Left cardiac atrium (tissue), 4 donors: ENCODE measurements around the gene ABCA13. TPM values are rescaled to one million over a fixed set of nuclear protein-coding genes. Genes with fewer than 3 reads are reported as not detected.

Experiments used
- ATAC-seq, 2 donors: fragments of 200-7000 bp; cut with Tn5 transposase; one replicate each; pipeline ENCODE4 v1.9.1; 2020; ENCODE audit warnings: mild to moderate bottlenecking in 2 of 2, moderate library complexity in 2 of 2
- DNase-seq: peaks from one replicate; pipeline ENCODE4 v3.0.0-alpha.2; 2020
- intact Hi-C, 2 donors: fragments of 100-400 bp; cut with DNase I; formaldehyde crosslinking; loops; one replicate each; pipeline versions ENCODE4 v1.14.1 to v1.15.1; 2022 to 2023
- total RNA-seq, 2 donors: library from RNA; stranded (reverse); fragmentation: NEBNext Ultra II Directional; extraction: Animal tissue kit (Norgen Biotek cat#: 25700); gene quantifications; one replicate each; pipeline ENCODE4 v1.2.1, GENCODE V29; 2021
- donor health status: DM: no; HTN: yes; CAD: no.
- donor health status: DM: no; HTN: yes; CAD: no; lungs with severe emphysema.
- donor health status: DM: yes; HTN: yes; CAD: no.
- donor health status: Dilated cardiomyopathy.

ABCA13 gene
- total RNA-seq, 2 donors from 2014 or later = 0.05 TPM; not detected in 1

DNA sequence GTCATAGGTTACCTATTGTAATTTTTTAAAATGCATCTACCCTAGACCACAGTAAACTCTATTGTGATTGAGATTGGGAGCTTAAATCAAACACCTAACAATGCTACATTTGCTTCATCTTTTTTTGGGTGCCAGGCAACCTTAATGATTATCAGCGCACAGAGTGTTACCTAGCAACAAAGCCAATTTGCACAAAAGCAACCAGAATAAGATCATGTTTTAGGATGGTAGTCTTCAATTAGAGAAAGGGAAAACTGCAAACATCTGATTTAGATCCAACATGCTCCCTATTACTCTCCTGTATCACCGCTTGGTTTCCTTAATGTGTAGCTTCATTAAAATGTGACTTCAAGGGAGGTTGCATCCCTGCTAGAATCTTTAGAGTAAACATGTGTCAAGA is 226.9 kb downstream of the ABCA13 start:
- DNase-seq = no peak
- ATAC-seq = no peak
- intact Hi-C loops = no loop called here

DNA sequence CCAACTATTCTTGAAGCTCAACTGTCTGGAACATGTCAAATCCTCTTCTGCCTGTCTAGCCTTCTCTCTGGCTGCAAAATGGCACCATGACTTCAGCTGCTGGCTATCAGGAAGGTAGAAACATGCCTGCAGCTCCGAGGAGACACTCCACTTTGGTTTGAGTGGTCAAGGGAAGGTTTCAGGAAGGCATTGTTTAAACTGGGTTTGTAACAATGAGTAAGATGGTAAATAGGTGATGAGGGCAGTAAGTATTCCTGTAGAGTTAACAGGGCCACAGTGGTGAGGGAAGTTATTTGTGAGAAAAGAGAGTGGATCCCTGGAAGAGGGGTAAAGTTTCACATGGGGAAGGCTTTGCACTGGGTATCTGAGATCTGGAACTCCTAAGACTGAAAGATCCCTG is 231.5 kb downstream of the ABCA13 start:
- no peak for ATAC-seq
- intact Hi-C loops = no loop called here
- no peak for DNase-seq

DNA sequence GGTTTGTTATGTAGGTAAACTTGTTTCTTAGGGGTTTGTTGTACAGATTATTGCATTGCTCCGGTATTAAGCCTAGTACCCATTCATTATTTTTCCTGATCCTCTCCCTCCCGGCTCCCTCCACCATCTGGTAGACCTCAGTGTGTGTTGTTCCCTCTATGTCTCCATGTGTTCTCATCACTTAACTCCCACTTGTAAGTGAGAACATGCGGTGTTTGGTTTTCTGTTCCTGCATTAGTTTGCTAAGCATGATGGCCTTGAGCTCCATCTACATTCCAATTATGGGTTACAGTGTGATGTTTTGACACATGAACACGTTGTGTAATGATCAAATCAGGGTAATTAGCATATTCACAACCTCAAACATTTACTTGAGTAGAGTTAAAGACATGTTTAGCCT is 237.5 kb downstream of the ABCA13 start:
- no peak for ATAC-seq
- intact Hi-C loops = no loop called here
- DNase-seq = no peak

DNA sequence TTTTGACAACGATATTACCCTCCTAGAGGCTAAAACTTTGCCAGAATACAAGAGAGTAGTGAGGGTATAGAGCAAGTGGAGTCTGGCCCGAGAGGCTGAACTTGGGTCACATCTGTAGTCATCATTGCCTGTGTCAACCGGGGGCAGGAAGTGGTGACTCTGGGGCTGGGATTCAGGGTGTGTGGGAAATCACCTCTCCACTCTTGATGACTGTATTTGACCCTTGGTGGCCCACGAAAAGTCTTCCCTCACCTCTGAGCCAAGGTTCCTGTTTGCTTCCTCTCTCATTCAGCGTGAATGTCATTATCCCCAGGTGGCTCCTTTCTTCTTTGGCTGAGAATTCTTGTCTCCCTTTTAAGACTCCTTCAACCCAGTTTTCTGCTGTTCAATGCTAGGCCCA is 240.4 kb downstream of the ABCA13 start:
- no peak for ATAC-seq

DNA sequence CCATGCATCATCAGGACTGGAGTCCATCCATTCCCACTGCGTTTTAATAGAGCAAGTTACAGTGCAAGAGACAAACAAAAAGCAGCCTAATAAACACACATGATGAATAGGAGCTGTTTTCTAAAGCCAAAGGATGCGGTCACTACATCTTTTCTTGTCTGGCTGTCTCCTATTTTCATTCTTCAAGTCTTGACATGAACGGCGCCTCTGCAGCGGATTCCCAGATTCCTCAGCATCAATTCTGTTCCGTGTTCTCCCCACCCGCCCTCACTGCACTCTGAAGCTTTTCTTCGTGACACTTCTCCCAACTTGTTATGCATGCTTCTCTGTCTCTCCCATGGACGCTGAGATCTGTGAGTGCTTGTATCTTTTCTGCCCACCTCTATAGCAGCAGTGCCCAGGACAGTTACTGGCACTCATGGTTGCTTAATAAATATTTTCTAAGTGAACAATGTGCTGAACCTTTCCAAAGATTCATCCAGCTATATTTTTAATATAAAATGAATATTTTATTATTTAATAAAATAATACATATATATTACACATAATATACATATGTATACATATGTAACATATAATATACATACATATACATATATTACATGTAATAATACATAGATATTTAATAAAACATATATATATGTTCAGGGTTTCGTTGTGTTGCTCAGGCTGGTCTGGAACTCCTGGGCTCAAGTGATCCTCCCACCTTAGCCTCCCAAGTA is 242.9 kb downstream of the ABCA13 start:
- no peak for ATAC-seq
- no peak for DNase-seq
- intact Hi-C loops = no loop called here

More for the DNA sequence above, 240.4 kb downstream of the ABCA13 start:
- DNase-seq = no peak
- intact Hi-C loops = no loop called here

DNA sequence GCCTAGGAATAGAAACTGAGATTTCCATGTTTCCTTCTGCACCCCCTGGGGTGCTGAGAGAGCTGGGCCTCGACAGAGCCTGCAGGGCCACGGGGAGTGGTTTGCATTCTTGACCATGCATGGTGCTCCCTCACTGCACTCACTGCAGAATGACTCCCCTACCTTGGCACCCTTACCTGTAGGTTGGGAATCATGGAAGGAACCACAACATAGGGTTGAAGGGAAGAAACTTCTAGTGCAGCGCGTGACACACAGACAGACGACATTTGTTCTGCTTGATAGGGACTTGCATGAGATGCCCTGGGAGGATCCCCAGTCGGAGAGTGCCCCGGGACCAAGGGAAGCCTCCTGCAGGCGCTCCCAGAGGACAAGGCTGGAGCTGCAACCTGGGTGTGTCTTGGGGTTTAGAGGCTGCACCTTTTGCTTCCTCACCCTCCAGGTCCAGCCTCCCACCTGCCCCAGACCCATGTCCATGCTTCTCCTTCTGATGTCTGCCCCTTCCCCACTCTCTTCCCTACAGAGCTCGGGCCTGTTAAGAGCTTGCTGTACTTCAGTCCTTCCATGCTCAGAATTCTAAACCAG is 245.2 kb downstream of the ABCA13 start:
- intact Hi-C loops = no loop called here
- DNase-seq (no peak), ATAC-seq (no peak)

DNA sequence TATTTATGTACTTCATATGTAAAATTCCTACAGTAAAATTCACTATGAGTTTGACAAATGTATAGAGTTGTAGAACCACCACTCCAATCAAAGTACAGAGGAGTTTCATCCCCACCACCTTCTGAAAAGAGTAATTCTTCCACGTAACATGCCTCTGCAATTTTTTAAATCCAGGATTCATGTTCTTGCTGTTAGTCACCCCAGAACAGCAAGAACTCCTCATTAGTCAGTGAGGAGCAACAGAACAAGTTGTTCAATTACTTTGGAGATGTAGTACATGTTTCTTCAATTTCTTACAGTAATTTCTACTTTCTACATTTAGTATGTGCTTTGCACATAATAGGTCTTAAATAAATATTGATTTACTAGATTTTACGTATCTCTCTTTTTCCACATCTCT is 248.1 kb downstream of the ABCA13 start:
- DNase-seq (no peak), ATAC-seq (no peak)
- intact Hi-C loops = no loop called here

DNA sequence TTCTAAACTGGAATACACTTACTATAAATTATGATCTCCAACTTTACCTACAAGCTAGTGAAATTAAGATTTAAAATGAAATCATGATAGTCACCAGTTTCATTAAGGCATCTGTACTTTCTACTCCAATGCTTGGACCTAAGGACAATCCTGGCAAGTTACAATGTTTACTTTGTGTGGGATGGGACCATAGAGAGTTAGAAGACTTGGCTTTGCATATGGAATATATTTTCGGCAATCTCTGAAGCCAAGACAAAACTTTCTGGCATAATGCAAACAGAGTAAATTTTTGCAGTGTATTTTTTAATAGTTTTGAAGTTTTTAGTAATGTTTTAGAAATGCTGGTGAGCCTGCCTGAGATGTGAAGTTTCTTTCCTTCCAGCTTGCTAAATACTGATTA is 248.9 kb downstream of the ABCA13 start:
- intact Hi-C loops = loop anchor here (5.0 to 10.0 kb wide), 2 partner anchors 455 to 457 kb away; no protein-coding TSS in a partner anchor
- ATAC-seq (no peak), DNase-seq (no peak)

DNA sequence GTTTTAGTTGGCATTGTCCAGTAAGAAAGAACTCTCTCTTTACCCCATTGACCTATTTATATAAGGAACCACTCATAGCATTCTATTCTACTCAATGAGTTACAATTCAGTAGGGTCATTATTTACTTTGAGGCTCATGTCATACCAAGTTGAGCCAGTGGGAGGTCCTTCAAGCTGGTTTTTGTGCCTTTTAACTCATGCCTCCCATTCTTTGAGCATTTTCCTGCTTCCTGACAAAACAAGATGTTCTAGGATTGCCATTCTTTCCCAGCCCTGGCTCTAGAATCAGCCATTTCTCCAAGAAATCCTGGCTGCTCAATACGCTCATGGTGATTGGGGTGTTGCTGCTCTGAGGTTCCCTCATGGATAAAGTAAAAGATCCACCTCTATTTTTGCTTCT is 250.1 kb downstream of the ABCA13 start:
- intact Hi-C loops = loop anchor here (5.0 to 10.0 kb wide), 2 partner anchors 453 to 456 kb away; no protein-coding TSS in a partner anchor
- ATAC-seq = no peak
- no peak for DNase-seq

DNA sequence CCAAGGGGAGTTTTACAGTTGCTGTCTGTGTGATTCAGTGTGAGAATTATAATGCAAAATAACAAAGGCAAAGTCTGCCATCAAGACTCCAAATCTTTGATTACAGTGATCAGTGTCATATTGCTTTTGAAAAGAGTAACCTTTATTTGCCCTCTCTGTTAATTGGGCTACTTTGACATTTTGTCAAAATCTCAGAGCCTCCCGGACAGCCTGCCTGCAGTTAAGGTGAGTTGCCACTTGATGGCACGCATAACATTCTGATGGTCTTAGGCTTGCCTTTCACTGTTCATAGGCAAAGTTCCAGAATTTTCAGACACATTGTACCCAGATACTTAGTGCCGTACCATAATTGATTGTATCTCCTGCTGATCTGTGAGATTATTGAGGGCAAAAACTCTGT is 253.5 kb downstream of the ABCA13 start:
- DNase-seq (no peak), ATAC-seq (no peak)
- intact Hi-C loops = loop anchor here (5.0 to 10.0 kb wide), 2 partner anchors 450 to 453 kb away; no protein-coding TSS in a partner anchor

DNA sequence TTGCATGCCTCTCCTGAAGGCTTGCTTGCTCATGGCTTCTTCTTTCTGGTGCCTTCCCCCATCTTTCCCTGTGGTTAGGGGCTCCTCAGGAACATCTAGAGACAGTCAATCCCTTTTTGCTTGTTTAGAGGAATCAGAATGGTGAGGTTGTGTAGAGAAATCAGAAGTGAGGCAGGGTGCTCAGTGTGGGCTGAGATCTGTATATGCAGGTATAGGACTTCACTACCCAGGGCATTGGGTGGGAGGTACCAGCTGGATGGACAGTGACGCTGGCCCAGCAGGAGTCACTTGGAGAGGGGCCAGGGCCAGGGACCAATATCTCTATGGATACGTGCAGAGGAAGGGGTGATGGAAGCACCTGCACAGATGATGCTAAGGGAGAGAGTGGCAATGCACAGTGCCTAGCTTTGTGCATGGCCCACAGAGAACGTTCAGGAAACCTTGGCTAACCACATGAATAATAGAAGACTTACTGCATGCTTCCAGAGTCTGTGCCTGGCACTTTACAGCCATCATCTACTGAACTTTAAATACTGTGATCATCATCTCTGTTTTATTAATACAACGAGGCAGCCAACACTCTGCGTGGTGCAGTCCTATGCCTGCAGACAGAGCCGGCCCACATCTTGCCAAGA is 255.2 kb downstream of the ABCA13 start:
- no peak for DNase-seq
- ATAC-seq = no peak
- intact Hi-C loops = loop anchor here in 1 of 2 donors (10.0 kb wide), 1 partner anchor 448 kb away; no protein-coding TSS in a partner anchor

DNA sequence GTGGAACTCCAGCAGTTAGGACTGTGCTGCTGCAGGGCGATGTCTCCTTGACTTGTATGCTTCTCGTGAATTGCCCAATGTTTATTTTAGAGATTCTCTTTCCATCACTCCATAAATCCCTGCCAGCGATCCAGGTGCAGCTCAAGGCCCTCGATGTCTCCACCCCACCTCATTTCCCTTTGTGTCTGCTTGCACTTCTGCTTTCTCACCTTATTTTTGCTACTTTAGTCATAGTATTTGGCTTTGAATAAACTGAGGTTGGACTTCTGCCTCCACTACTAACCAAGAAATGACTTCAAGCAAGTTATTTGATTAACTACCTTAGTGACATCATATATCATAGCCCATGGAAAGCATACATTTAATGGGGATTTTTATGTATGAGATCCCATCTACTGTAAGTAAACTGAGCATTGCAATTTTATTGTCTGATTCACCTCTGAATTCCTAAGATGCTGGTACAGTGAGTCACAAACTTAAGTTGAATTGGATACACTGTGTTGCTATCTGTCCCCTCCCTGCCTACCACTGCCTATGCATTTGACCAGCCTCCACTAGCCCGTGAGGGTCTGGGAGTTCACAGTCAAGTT is 255.8 kb downstream of the ABCA13 start:
- no peak for ATAC-seq
- intact Hi-C loops = loop anchor here in 1 of 2 donors (10.0 kb wide), 1 partner anchor 448 kb away; no protein-coding TSS in a partner anchor
- no peak for DNase-seq

DNA sequence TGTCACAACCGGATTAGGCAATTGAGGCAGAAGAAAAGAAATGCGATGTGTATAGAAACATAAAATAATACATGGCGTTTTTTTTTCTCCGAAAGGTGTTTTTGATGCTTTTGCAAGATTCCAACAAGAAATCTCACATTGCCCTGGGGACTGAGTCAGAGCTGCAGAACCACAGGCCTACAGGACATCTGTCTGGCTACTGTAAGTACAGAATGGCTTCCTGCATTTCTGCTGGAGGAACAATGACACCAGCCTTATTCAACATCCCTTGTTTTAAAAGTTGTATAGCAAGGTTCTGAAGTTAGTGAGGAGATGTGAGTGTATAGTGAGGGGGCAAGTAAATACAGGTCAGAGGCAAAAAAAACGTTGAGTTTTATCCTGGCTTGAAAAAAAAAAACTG is 256.4 kb downstream of the ABCA13 start:
- intact Hi-C loops = loop anchor here in 1 of 2 donors (10.0 kb wide), 1 partner anchor 447 kb away; no protein-coding TSS in a partner anchor
- ATAC-seq (no peak), DNase-seq (no peak)

DNA sequence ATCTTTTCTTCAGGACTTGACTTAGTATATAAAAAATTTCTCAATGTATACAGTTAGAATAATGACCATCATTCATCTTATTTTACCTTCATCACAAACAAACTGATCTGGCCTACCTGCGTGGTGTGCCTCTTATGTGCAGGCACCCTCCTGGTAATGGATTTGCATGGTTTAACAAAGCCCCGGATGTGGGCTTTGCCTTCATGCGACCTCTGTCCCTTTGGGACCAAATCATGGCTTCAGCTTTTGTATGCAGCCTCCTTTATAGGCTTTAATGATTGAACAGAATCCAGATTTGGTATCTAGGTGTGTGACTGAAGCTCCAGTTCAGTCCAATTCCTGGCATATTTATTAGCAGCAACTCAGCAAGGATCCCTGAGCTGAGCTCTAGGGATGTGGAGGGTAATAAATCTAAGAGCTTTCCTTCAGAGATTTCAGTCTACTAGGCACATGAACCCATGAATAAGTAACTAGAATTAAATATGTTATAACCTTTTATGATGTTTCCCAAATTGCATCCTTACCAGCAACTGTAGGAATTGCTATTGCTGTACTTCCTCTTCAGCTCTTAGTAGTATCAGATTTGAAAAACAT is 256.9 kb downstream of the ABCA13 start:
- DNase-seq (no peak), ATAC-seq (no peak)
- intact Hi-C loops = loop anchor here in 1 of 2 donors (10.0 kb wide), 1 partner anchor 447 kb away; no protein-coding TSS in a partner anchor

DNA sequence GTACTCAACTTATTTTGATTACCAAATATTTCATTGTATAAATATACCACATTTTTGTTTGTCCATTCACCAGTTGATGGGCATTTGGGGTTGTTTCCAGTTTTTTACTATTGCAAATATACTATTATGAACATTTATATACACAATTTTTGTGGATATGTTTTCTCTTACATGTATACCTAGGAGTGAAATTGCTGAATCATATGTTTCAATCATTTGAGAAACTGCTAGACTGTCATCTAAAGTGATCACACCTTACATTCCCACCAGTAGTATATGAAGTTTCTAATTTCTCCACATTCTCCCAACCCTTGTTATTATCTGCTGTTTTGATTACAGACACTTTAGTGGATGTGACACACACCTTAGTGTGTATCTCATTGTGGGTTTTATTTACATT is 257.9 kb downstream of the ABCA13 start:
- no peak for DNase-seq
- no peak for ATAC-seq
- intact Hi-C loops = loop anchor here in 1 of 2 donors (10.0 kb wide), 1 partner anchor 446 kb away; no protein-coding TSS in a partner anchor

DNA sequence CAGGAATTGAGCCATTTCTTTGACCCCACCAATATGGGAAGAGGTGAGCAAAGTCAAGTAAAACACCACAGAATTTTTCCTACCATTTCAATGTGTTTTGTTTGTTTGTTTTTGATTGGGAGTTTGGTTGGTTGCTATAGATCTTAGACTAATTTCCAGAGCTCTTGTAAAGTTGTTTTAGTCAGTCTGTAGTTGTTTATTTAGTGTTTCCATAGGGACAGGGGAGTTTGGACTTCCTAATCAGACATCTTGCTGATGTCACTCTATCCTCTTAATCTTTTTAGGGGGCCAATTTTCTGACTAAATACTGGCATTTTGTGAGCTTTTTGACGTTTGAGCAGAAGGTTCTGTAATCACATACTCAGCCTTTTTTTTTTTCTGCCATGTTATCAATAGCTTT is 266.9 kb downstream of the ABCA13 start:
- DNase-seq (no peak), ATAC-seq (no peak)
- intact Hi-C loops = no loop called here

DNA sequence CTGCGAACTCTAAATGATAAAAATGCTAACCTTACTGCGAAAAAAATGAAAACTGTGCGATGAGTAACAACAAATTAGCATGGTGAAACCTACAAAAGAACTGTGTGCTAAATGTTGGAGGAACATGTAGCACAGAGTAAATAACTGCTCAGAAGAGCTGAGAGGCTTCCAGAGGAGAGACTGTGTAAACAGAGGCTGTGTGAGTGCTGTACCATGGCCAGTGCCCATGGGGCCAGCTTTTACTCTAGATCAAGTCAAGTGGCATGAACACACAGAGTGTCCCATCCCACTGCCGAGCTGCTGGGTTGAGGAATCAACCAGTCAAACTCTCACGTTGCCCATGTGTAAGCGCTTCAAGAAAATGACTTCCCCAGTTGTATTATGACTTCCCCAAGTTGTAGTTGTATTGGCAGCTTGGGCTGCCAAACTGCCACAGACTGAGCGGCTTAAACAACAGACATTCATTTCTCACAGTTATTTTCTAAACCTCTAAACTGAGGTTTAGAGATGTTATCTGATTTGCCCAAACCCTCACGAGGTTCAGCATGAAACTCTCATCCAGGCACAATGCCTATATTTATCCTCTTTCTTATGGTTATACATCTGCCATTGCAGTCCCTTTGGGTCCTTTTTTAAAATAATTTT is 270.7 kb downstream of the ABCA13 start:
- ATAC-seq (no peak), DNase-seq (no peak)
- intact Hi-C loops = no loop called here

DNA sequence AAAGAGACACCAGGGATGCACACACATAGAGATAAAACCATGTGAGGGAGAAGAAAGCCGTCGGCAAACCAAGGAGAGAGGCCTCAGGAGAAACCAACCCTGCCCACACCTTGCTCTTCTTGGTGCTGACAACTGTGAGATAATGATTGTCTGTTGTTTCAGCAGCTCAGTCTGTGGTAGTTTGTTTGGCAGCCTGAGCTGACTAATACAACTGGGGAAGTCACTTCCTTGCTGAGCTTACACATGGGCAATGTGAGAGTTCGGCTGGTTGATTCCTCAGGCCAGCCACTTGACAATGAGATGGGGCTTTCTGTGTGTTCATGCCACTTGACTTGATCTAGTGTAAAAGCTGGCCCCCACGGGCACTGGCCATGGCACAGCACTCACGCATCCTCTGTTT is 271.8 kb downstream of the ABCA13 start:
- ATAC-seq (no peak), DNase-seq (no peak)
- intact Hi-C loops = no loop called here

DNA sequence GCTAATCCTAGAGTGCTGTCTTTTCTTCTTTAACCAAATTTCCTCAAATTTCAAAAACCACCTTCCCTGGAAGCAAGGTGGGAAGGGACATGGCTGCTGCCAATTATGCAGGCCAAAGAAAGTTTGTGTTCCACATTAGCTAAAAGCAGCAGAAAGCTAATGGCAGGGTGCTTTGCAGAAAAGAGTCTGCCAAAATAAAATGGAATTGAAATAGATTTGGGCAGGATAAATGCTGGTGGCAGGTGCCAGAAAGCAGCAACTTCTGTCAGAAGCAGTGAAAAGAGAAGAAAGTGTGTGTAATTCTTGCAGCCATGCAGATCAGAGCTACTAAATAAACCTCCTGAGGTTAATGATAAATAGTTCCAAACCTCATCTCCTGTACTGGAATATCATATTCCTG is 275.5 kb downstream of the ABCA13 start:
- DNase-seq (no peak), ATAC-seq (no peak)
- intact Hi-C loops = no loop called here
